HG02588 (cell line): ENCODE results near the gene EPHA3.

Source experiments
- ATAC-seq: cut with Tn5 transposase; IDR thresholded peaks from one replicate; pipeline ENCODE4 v1.9.1; 2021; ENCODE audit warnings: mild to moderate bottlenecking, moderate library complexity; ENCODE audit not compliant: unreplicated experiment

Gene EPHA3

GRCh38 chr3:89144080-89144479 lies 36.7 kb downstream of the EPHA3 start:
- ATAC-seq, result no peak

GRCh38 chr3:89145995-89146394 lies 38.6 kb downstream of the EPHA3 start:
- ATAC-seq, result no peak

GRCh38 chr3:89154416-89154815 lies 47.0 kb downstream of the EPHA3 start:
- ATAC-seq, result no peak

GRCh38 chr3:89155811-89156210 lies 48.4 kb downstream of the EPHA3 start:
- no peak for ATAC-seq

- ATAC-seq, result no peak
These were observed 50.2 kb downstream of the EPHA3 start for GRCh38 chr3:89157575-89157974.

- ATAC-seq, result no peak
These were observed 52.2 kb downstream of the EPHA3 start for GRCh38 chr3:89159605-89160004.

GRCh38 chr3:89164774-89165173 lies 57.4 kb downstream of the EPHA3 start:
- no peak for ATAC-seq

GRCh38 chr3:89165636-89166263 lies 58.3 kb downstream of the EPHA3 start:
- ATAC-seq, result no peak

GRCh38 chr3:89171687-89172545 lies 64.5 kb downstream of the EPHA3 start:
- ATAC-seq, result no peak

GRCh38 chr3:89173546-89173945 lies 66.1 kb downstream of the EPHA3 start:
- no peak for ATAC-seq

GRCh38 chr3:89179355-89180001 lies 72.1 kb downstream of the EPHA3 start:
- peak; percentile 72 for ATAC-seq

- ATAC-seq, result no peak
These were observed 72.9 kb downstream of the EPHA3 start for GRCh38 chr3:89180334-89180733.

- no peak for ATAC-seq
These were observed 74.6 kb downstream of the EPHA3 start for GRCh38 chr3:89182056-89182455.

- no peak for ATAC-seq
These were observed 77.0 kb downstream of the EPHA3 start for GRCh38 chr3:89184151-89184995.

- ATAC-seq, result no peak
These were observed 79.0 kb downstream of the EPHA3 start for GRCh38 chr3:89186456-89186855.

GRCh38 chr3:89198591-89198990 lies 91.2 kb downstream of the EPHA3 start:
- no peak for ATAC-seq

- no peak for ATAC-seq
These were observed 105.2 kb downstream of the EPHA3 start for GRCh38 chr3:89212619-89213018.

GRCh38 chr3:89216016-89216739 lies 108.8 kb downstream of the EPHA3 start:
- ATAC-seq, result no peak

- no peak for ATAC-seq
These were observed 109.8 kb downstream of the EPHA3 start for GRCh38 chr3:89217148-89217685.

GRCh38 chr3:89221924-89222323 lies 114.5 kb downstream of the EPHA3 start:
- ATAC-seq, result no peak
